ENCODE results near the gene TEX26.

DNA sequence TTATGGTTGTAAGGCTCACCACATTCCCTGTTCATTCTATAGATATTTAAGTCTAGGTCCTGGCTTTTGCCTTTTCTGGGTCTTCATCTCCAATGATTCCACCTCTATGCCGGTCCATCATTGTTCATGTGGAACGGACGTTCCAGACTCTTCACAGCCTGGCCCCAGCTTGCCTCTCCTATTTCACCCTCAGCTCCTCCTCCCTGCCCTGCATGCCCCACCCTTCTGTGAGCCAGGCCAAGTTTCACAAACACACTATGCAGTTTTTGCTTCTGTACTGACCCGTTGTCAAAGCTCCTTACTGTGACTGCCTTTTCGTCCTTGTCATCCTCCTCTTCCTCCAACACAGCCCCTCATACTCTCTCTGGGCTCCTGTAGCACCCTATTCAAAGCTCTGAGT is 31.3 kb downstream of the TEX26 start:
- TF ChIP-seq, protein P1, sequence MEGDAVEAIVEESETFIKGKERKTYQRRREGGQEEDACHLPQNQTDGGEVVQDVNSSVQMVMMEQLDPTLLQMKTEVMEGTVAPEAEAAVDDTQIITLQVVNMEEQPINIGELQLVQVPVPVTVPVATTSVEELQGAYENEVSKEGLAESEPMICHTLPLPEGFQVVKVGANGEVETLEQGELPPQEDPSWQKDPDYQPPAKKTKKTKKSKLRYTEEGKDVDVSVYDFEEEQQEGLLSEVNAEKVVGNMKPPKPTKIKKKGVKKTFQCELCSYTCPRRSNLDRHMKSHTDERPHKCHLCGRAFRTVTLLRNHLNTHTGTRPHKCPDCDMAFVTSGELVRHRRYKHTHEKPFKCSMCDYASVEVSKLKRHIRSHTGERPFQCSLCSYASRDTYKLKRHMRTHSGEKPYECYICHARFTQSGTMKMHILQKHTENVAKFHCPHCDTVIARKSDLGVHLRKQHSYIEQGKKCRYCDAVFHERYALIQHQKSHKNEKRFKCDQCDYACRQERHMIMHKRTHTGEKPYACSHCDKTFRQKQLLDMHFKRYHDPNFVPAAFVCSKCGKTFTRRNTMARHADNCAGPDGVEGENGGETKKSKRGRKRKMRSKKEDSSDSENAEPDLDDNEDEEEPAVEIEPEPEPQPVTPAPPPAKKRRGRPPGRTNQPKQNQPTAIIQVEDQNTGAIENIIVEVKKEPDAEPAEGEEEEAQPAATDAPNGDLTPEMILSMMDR (IDR thresholded peaks at IDR 0.05; ENCODE audit: low read length) = no peak
- TF ChIP-seq EZH2 (optimal IDR thresholded peaks at IDR 0.05; ENCODE audit: low read depth, low read length) = no peak

All from MM.1S (cell line).